Adipocyte (in vitro differentiated cells): ENCODE measurements around the gene COQ7.

Source experiments
- DNase-seq: peaks from one replicate; pipeline ENCODE4 v3.0.0-alpha.2; 2015; ENCODE audit warnings: low read depth
- H3K27me3 ChIP-seq: replicated peaks from 2 replicates; pipeline ENCODE4 v1.7.0; 2013; ENCODE audit warnings: mild to moderate bottlenecking, low read length, moderate library complexity; ENCODE audit not compliant: control insufficient read depth, insufficient read depth
- H3K36me3 ChIP-seq: 2 replicates; pipeline ENCODE4 v1.7.0; 2013; ENCODE audit warnings: low read length, mild to moderate bottlenecking, moderate library complexity; ENCODE audit not compliant: control insufficient read depth, insufficient read depth, severe bottlenecking
- H3K4me1 ChIP-seq: 2 replicates; pipeline ENCODE4 v1.7.0; 2013; ENCODE audit warnings: mild to moderate bottlenecking, low read length, moderate library complexity; ENCODE audit not compliant: control insufficient read depth, insufficient read depth
- H3K4me3 ChIP-seq: 2 replicates; pipeline ENCODE4 v1.7.0; 2013; ENCODE audit warnings: mild to moderate bottlenecking, low read length, moderate library complexity
- H3K9ac ChIP-seq: 2 replicates; pipeline ENCODE4 v1.7.0; 2013; ENCODE audit warnings: mild to moderate bottlenecking, low read length, moderate library complexity
- H3K9me3 ChIP-seq: 2 replicates; pipeline ENCODE4 v1.7.0; 2013; ENCODE audit warnings: mild to moderate bottlenecking, low read length, moderate library complexity; ENCODE audit not compliant: control insufficient read depth

COQ7 gene

GRCh38 chr16:19067349-19068236 is at the start of gene COQ7:
COQ7 (plus strand) TSS chr16:19067614; CDS start chr16:19067665, 51 bp downstream.
- peak; percentile 100 for DNase-seq

GRCh38 chr16:19020689-19021088 is 46.7 kb upstream of the COQ7 start:
- Histone ChIP-seq H3K4me1 (no peaks in the 10 kb centered on the region), H3K4me3 (no peak overlapping the region), H3K27me3 (no peaks in the 10 kb centered on the region), H3K9ac (no peak overlapping the region), H3K36me3 (no peaks in the 10 kb centered on the region), H3K9me3 (no peaks in the 10 kb centered on the region)
- DNase-seq, result no peak

More at GRCh38 chr16:19067349-19068236, at the start of gene COQ7:
- Histone ChIP-seq H3K9me3 (no peaks in the 10 kb centered on the region), H3K27me3 (no peaks in the 10 kb centered on the region), H3K9ac (peak within 1 kb of the TSS; percentile 98), H3K4me3 (peak within 1 kb of the TSS; percentile 98), H3K36me3 (peaks cover 3% of the 10 kb centered on the region), H3K4me1 (peaks cover 16% of the 10 kb centered on the region)

GRCh38 chr16:19021747-19022146 is 45.7 kb upstream of the COQ7 start:
- DNase-seq, result no peak

GRCh38 chr16:19027416-19027815 is 40.0 kb upstream of the COQ7 start:
- Histone ChIP-seq H3K4me1 (peaks cover 7% of the 10 kb centered on the region), H3K9me3 (no peaks in the 10 kb centered on the region), H3K4me3 (no peak overlapping the region), H3K36me3 (no peaks in the 10 kb centered on the region), H3K27me3 (no peaks in the 10 kb centered on the region), H3K9ac (no peak overlapping the region)
- DNase-seq, result no peak

More at GRCh38 chr16:19021747-19022146, 45.7 kb upstream of the COQ7 start:
- no peaks in the 10 kb centered on the region for H3K36me3 ChIP-seq
- H3K9ac ChIP-seq, result no peak overlapping the region
- H3K4me1 ChIP-seq, result no peaks in the 10 kb centered on the region
- no peak overlapping the region for H3K4me3 ChIP-seq
- H3K9me3 ChIP-seq, result no peaks in the 10 kb centered on the region
- H3K27me3 ChIP-seq, result no peaks in the 10 kb centered on the region

- no peaks in the 10 kb centered on the region for H3K36me3 ChIP-seq
- no peak overlapping the region for H3K4me3 ChIP-seq
- no peak overlapping the region for H3K9ac ChIP-seq
- DNase-seq, result no peak
- no peaks in the 10 kb centered on the region for H3K9me3 ChIP-seq
- H3K4me1 ChIP-seq, result peaks cover 7% of the 10 kb centered on the region
- H3K27me3 ChIP-seq, result no peaks in the 10 kb centered on the region
Observed at GRCh38 chr16:19029980-19030379, 37.4 kb upstream of the COQ7 start.

GRCh38 chr16:19031738-19032137 is 35.7 kb upstream of the COQ7 start:
- Histone ChIP-seq H3K9ac (no peak overlapping the region), H3K9me3 (peaks cover 2% of the 10 kb centered on the region), H3K4me3 (no peak overlapping the region), H3K27me3 (no peaks in the 10 kb centered on the region), H3K4me1 (peaks cover 7% of the 10 kb centered on the region), H3K36me3 (no peaks in the 10 kb centered on the region)
- DNase-seq, result no peak

GRCh38 chr16:19033761-19034160 is 33.7 kb upstream of the COQ7 start:
- no peaks in the 10 kb centered on the region for H3K27me3 ChIP-seq
- H3K9ac ChIP-seq, result no peak overlapping the region
- no peaks in the 10 kb centered on the region for H3K4me1 ChIP-seq
- H3K36me3 ChIP-seq, result no peaks in the 10 kb centered on the region
- no peak for DNase-seq
- H3K9me3 ChIP-seq, result peaks cover 4% of the 10 kb centered on the region
- no peak overlapping the region for H3K4me3 ChIP-seq

- no peaks in the 10 kb centered on the region for H3K27me3 ChIP-seq
- H3K4me3 ChIP-seq, result no peak overlapping the region
- no peak overlapping the region for H3K9ac ChIP-seq
- H3K4me1 ChIP-seq, result no peaks in the 10 kb centered on the region
- H3K36me3 ChIP-seq, result no peaks in the 10 kb centered on the region
- no peak for DNase-seq
- peaks cover 4% of the 10 kb centered on the region for H3K9me3 ChIP-seq
Observed at GRCh38 chr16:19040400-19040799, 27.0 kb upstream of the COQ7 start.

GRCh38 chr16:19044769-19045168 is 22.6 kb upstream of the COQ7 start:
- H3K9ac ChIP-seq, result no peak overlapping the region
- H3K27me3 ChIP-seq, result no peaks in the 10 kb centered on the region
- H3K4me3 ChIP-seq, result no peak overlapping the region
- no peak for DNase-seq
- H3K4me1 ChIP-seq, result no peaks in the 10 kb centered on the region
- no peaks in the 10 kb centered on the region for H3K9me3 ChIP-seq
- no peaks in the 10 kb centered on the region for H3K36me3 ChIP-seq

GRCh38 chr16:19046062-19046461 is 21.4 kb upstream of the COQ7 start:
- Histone ChIP-seq H3K27me3 (no peaks in the 10 kb centered on the region), H3K9me3 (no peaks in the 10 kb centered on the region), H3K9ac (no peak overlapping the region), H3K36me3 (no peaks in the 10 kb centered on the region), H3K4me1 (no peaks in the 10 kb centered on the region), H3K4me3 (no peak overlapping the region)
- DNase-seq, result no peak

- no peaks in the 10 kb centered on the region for H3K36me3 ChIP-seq
- H3K9ac ChIP-seq, result no peak overlapping the region
- H3K9me3 ChIP-seq, result no peaks in the 10 kb centered on the region
- no peaks in the 10 kb centered on the region for H3K27me3 ChIP-seq
- H3K4me3 ChIP-seq, result no peak overlapping the region
- DNase-seq, result no peak
- peaks cover 5% of the 10 kb centered on the region for H3K4me1 ChIP-seq
Observed at GRCh38 chr16:19062706-19063105, 4.7 kb upstream of the COQ7 start.
